Measurements from ENCODE around the gene CHCHD5. TPM values are rescaled to one million over a fixed set of nuclear protein-coding genes. Genes with fewer than 3 reads are reported as not detected.
"Not testable (repeated sequence)": the region's sequence is repeated elsewhere in the genome, so short reads cannot be mapped to it uniquely, and the experiment has no call there.

CHCHD5 gene
- total RNA-seq, 4 donors from 2014 or later, result 4.3 to 30.6 (median 17.9) TPM

DNA sequence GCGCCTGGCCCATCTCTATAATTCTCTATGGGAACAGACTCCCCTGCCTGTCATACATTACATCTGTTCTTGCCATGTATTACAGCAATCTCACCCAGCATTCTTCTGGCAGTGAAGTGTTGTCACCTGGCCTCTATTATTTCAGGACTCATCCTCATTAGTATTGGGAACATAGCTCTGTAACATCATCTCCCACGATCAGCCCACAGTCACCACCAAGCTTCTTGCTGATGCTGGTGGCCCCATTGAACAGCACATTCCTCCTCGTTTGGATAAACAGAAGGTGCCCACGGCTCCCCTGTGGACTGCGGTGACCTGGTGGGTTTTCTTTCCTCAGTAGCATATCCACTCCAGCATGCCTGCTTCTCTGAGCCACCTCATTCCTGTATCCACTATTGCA is 21.5 kb downstream of the CHCHD5 start:
- H3K36me3 ChIP-seq, result peaks cover 0 to 5% (median 0%) of the 10 kb centered on the region in 3 donors
- no peaks in the 10 kb centered on the region for H3K9me3 ChIP-seq
- H3K27ac ChIP-seq, result no peak overlapping the region
- H3K4me1 ChIP-seq, result no peaks in the 10 kb centered on the region
- H3K4me3 ChIP-seq, result no peak overlapping the region
- DNase-seq (ENCODE audit: low spot score in 2 of 2), result no peak
- TF ChIP-seq EP300 (IDR thresholded peaks at IDR 0.05) (no peak), CTCF (IDR thresholded peaks at IDR 0.05) (no peak), POLR2A (IDR thresholded peaks at IDR 0.05) (no peak)
- no peaks in the 10 kb centered on the region for H3K27me3 ChIP-seq
- WGBS, 2 donors, result 85 to 90% methylated on average over 5 of the region's 5 CpGs

DNA sequence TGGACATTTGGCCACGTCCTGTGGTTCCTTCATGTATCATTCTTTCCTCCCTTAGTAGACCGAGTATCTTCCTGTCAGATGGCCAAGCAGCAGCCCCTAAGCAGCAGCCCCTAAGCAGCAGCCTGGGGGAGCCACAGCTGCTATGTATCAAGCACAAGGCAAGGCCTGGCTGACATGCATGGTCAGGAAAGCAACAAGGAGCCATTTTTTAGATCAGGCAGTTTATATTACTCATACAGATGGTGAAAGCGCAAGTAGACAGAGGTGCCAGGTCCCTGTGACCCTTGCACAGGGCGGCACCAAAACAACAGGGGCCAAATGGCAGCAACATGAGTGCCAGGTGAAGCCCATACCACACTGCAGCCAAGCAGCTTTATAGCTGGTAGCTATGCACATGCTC is 22.1 kb downstream of the CHCHD5 start:
- H3K4me3 ChIP-seq, result no peak overlapping the region
- DNase-seq (ENCODE audit: low spot score in 2 of 2), result no peak
- WGBS, 2 donors, result 75 to 78% methylated on average over 4 of the region's 4 CpGs
- no peaks in the 10 kb centered on the region for H3K27me3 ChIP-seq
- no peak overlapping the region for H3K27ac ChIP-seq
- no peaks in the 10 kb centered on the region for H3K9me3 ChIP-seq
- H3K4me1 ChIP-seq, result no peaks in the 10 kb centered on the region
- TF ChIP-seq EP300 (IDR thresholded peaks at IDR 0.05) (no peak), CTCF (IDR thresholded peaks at IDR 0.05) (no peak), POLR2A (IDR thresholded peaks at IDR 0.05) (no peak)
- peaks cover 0 to 5% (median 0%) of the 10 kb centered on the region in 3 donors for H3K36me3 ChIP-seq

GRCh38 chr2:112607680-112608438 is 23.4 kb downstream of the CHCHD5 start:
- 87 to 89% methylated on average over 8 of the region's 8 CpGs for WGBS, 2 donors
- DNase-seq (ENCODE audit: low spot score in 2 of 2), result no peak
- Histone ChIP-seq H3K27ac (no peak overlapping the region), H3K9me3 (no peaks in the 10 kb centered on the region), H3K4me1 (no peaks in the 10 kb centered on the region), H3K36me3 (peaks cover 0 to 5% (median 0%) of the 10 kb centered on the region in 3 donors), H3K27me3 (no peaks in the 10 kb centered on the region), H3K4me3 (no peak overlapping the region)
- TF ChIP-seq EP300 (IDR thresholded peaks at IDR 0.05) (no peak), POLR2A (IDR thresholded peaks at IDR 0.05) (no peak), CTCF (IDR thresholded peaks at IDR 0.05) (no peak)

DNA sequence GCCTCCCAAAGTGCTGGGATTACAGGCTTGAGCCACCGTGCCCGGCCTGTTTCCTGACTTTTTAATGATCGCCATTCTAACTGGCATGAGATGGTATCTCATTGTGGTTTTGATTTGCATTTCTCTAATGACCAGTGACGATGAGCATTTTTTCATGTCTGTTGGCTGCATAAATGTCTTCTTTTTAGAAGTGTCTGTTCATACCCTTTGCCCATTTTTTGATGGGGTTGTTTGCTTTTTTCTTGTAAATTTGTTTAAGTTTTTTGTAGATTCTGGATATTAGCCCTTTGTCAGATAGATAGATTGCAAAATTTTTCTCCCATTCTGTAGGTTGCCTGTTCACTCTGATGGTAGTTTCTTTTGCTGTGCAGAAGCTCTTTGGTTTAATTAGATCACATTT is 24.9 kb downstream of the CHCHD5 start:
- not testable (repeated sequence) for H3K4me1 ChIP-seq; H3K27ac ChIP-seq; H3K9me3 ChIP-seq; DNase-seq (ENCODE audit: low spot score in 2 of 2); H3K27me3 ChIP-seq; H3K36me3 ChIP-seq; H3K4me3 ChIP-seq
- WGBS, 2 donors, result 91 to 99% methylated on average over 4 of the region's 4 CpGs

- H3K27me3 ChIP-seq; H3K9me3 ChIP-seq; H3K4me3 ChIP-seq; H3K4me1 ChIP-seq; H3K27ac ChIP-seq; H3K36me3 ChIP-seq; DNase-seq (ENCODE audit: low spot score in 2 of 2): not testable (repeated sequence)
- 66 to 84% methylated on average over 1 of the region's 1 CpG for WGBS, 2 donors
These were observed 27.9 kb downstream of the CHCHD5 start for GRCh38 chr2:112612283-112612682.

DNA sequence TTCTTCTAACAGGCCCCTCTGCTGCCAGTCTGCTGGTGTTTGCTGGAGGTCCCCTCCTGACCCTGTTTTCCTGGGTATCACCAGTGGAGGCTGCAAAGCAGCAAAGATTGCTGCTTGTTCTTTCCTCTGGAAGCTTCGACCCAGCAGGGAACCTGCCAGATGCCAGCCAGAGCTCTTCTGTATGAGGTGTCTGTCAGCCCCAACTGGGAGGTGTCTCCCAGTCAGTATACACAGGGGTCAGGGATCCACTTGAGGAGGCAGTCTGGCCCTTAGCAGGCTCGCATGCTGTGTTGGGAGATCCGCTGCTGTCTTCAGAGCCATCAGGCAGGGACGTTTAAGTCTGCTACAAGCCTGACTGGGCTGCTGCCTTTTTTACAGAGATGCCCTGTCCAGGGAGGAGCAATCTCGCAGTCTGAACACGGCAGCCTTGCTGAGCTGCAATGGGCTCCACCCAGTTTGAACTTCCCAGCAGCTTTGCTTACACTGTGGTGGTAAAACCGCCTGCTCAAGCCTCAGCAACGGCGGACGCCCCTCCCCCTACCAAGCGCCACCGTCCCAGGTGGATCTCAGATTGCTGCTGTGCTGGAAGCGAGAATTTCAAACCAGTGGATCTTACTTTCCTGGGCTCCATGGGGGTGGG is 29.9 kb downstream of the CHCHD5 start:
- H3K27me3 ChIP-seq, result no peaks in the 10 kb centered on the region
- 61 to 66% methylated on average over 11 to 13 of the region's 13 CpGs for WGBS, 2 donors
- no peaks in the 10 kb centered on the region for H3K9me3 ChIP-seq
- H3K27ac ChIP-seq, result no peak overlapping the region
- DNase-seq (ENCODE audit: low spot score in 2 of 2), result no peak
- no peak overlapping the region for H3K4me3 ChIP-seq
- TF ChIP-seq POLR2A (IDR thresholded peaks at IDR 0.05), result no peak
- TF ChIP-seq CTCF (IDR thresholded peaks at IDR 0.05), result no peak
- no peak for TF ChIP-seq EP300 (IDR thresholded peaks at IDR 0.05)
- no peaks in the 10 kb centered on the region for H3K4me1 ChIP-seq
- H3K36me3 ChIP-seq, result peaks cover 0 to 6% (median 0%) of the 10 kb centered on the region in 3 donors

All from tibial nerve (tissue), 4 donors.